Endodermal cell (in vitro differentiated cells): Measurements from ENCODE around the gene RBM22. TPM values are rescaled to one million over a fixed set of nuclear protein-coding genes. Genes with fewer than 3 reads are reported as not detected.

Source experiments
- DNase-seq: peaks from one replicate; pipeline ENCODE4 v3.0.0-alpha.2; 2017
- H3K27ac ChIP-seq: 2 replicates; pipeline ENCODE4 v1.5.1; 2013; ENCODE audit warnings: mild to moderate bottlenecking, low read depth, low read length, moderate library complexity
- H3K27me3 ChIP-seq: 2 replicates; pipeline ENCODE4 v1.6.1; 2013; ENCODE audit warnings: mild to moderate bottlenecking, low read length, moderate library complexity; ENCODE audit not compliant: insufficient read depth, control insufficient read depth, poor library complexity, severe bottlenecking
- H3K36me3 ChIP-seq: 2 replicates; pipeline ENCODE4 v1.7.0; 2013; ENCODE audit warnings: mild to moderate bottlenecking, low read length, moderate library complexity; ENCODE audit not compliant: control insufficient read depth, insufficient read depth
- H3K4me1 ChIP-seq: one replicate; pipeline ENCODE4 v1.7.0; 2013; ENCODE audit warnings: low read length; ENCODE audit not compliant: control insufficient read depth, insufficient read depth
- H3K4me3 ChIP-seq: 2 replicates; pipeline ENCODE4 v1.5.1; 2013; ENCODE audit warnings: mild to moderate bottlenecking, low read length, moderate library complexity
- H3K9ac ChIP-seq: 2 replicates; pipeline ENCODE4 v1.6.1; 2013; ENCODE audit warnings: mild to moderate bottlenecking, low read length, moderate library complexity; ENCODE audit not compliant: poor library complexity, severe bottlenecking; ENCODE audit errors: extremely low read depth
- H3K9me3 ChIP-seq: 2 replicates; pipeline ENCODE4 v1.6.1; 2013; ENCODE audit warnings: mild to moderate bottlenecking, low read length, moderate library complexity; ENCODE audit not compliant: control insufficient read depth
- H3K27ac Mint-ChIP-seq: 2 replicates; pipeline ENCODE4 v1.8.0; 2020; ENCODE audit warnings: mixed read lengths
- H3K27me3 Mint-ChIP-seq: 2 replicates; pipeline ENCODE4 v1.8.0; 2021; ENCODE audit warnings: mild to moderate bottlenecking, mixed read lengths; ENCODE audit not compliant: insufficient read depth
- H3K36me3 Mint-ChIP-seq: 2 replicates; pipeline ENCODE4 v1.8.0; 2020; ENCODE audit warnings: low read depth, mixed read lengths
- H3K4me1 Mint-ChIP-seq: 2 replicates; pipeline ENCODE4 v1.8.0; 2020; ENCODE audit warnings: mixed read lengths
- H3K4me3 Mint-ChIP-seq: 2 replicates; pipeline ENCODE4 v1.8.0; 2020; ENCODE audit warnings: mild to moderate bottlenecking, moderate library complexity, mixed read lengths
- H3K9me3 Mint-ChIP-seq: 2 replicates; pipeline ENCODE4 v1.8.0; 2020; ENCODE audit warnings: mild to moderate bottlenecking, mixed read lengths
- WGBS, 2 experiments: methylation state at CpG; one replicate each; pipeline versions ENCODE4 v1.1.5 to v1.1.7; 2013; ENCODE audit warnings: missing lambda C conversion rate in 2 of 2, mixed read lengths in 1 of 2; ENCODE audit not compliant: insufficient coverage in 1 of 2, insufficient read length in 1 of 2; 5-methylcytosine and 5-hydroxymethylcytosine counted together
- total RNA-seq, 2 donors: library from RNA; stranded (reverse); fragmentation: NEBNext Ultra II Directional in 1 of 2; extraction: Animal tissue kit (Norgen Biotek cat#: 25700) in 1 of 2; gene quantifications; 2 replicates in 1 of 2; 3 replicates in 1 of 2; pipeline ENCODE4 v1.2.1, GENCODE V29; 2021
- TF ChIP-seq, protein P1 (sequence below): fragments of 200-600 bp; sonication (generic); conservative IDR thresholded peaks from 2 replicates; pipeline ENCODE4 v1.5.0; 2021; ENCODE audit warnings: antibody characterized with exemption, mild to moderate bottlenecking

The RBM22 gene
- total RNA-seq, 2 donors from 2014 or later = 42.7 to 44.3 TPM

- H3K4me3 Mint-ChIP-seq = no peak overlapping the region
- Histone ChIP-seq H3K4me1 (no peaks in the 10 kb centered on the region), H3K27ac (no peak overlapping the region), H3K9me3 (peaks cover 19% of the 10 kb centered on the region), H3K27me3 (no peaks in the 10 kb centered on the region), H3K4me3 (no peak overlapping the region), H3K36me3 (peaks cover 82% of the 10 kb centered on the region), H3K9ac (no peak overlapping the region)
- H3K27me3 Mint-ChIP-seq = no peaks in the 10 kb centered on the region
- 97 to 100% methylated on average over 4 to 6 of the region's 6 CpGs for WGBS, 2 experiments
- TF ChIP-seq, protein P1, sequence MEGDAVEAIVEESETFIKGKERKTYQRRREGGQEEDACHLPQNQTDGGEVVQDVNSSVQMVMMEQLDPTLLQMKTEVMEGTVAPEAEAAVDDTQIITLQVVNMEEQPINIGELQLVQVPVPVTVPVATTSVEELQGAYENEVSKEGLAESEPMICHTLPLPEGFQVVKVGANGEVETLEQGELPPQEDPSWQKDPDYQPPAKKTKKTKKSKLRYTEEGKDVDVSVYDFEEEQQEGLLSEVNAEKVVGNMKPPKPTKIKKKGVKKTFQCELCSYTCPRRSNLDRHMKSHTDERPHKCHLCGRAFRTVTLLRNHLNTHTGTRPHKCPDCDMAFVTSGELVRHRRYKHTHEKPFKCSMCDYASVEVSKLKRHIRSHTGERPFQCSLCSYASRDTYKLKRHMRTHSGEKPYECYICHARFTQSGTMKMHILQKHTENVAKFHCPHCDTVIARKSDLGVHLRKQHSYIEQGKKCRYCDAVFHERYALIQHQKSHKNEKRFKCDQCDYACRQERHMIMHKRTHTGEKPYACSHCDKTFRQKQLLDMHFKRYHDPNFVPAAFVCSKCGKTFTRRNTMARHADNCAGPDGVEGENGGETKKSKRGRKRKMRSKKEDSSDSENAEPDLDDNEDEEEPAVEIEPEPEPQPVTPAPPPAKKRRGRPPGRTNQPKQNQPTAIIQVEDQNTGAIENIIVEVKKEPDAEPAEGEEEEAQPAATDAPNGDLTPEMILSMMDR = no peak
- H3K36me3 Mint-ChIP-seq = peaks cover 76% of the 10 kb centered on the region
- no peaks in the 10 kb centered on the region for H3K4me1 Mint-ChIP-seq
- H3K27ac Mint-ChIP-seq = no peak overlapping the region
- H3K9me3 Mint-ChIP-seq = peaks cover 25% of the 10 kb centered on the region
- DNase-seq = no peak
Observed at GRCh38 chr5:150731669-150732242, 30.9 kb upstream of the RBM22 start.

GRCh38 chr5:150729859-150730258 is 29.0 kb upstream of the RBM22 start:
- no peak overlapping the region for H3K4me3 ChIP-seq
- no peak overlapping the region for H3K27ac Mint-ChIP-seq
- peaks cover 82% of the 10 kb centered on the region for H3K36me3 ChIP-seq

DNA sequence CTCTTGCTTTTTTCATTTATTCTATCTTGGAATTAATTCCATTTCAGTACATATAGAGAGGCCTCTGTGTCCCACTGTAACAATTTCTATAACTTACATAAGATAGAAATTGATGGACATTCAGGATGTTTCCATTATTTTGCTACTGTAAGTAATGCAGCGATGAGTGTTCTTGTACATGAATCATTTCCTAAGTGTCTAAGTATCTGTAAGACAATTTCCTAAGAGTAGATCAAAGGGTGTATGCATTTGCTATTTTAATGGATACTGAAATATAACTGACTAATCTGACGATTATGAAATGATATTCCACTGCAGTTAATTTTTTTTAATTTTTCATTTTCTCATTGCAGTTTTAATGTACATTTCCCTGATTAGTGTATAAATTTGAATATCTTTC is 23.0 kb upstream of the RBM22 start:
- no peak overlapping the region for H3K4me3 ChIP-seq
- H3K36me3 ChIP-seq = peaks cover 89% of the 10 kb centered on the region
- no peaks in the 10 kb centered on the region for H3K27me3 ChIP-seq
- Mint-ChIP-seq H3K36me3 (peaks cover 54% of the 10 kb centered on the region), H3K27ac (no peak overlapping the region), H3K9me3 (no peaks in the 10 kb centered on the region), H3K27me3 (no peaks in the 10 kb centered on the region), H3K4me1 (no peaks in the 10 kb centered on the region), H3K4me3 (no peak overlapping the region)
- H3K9me3 ChIP-seq = no peaks in the 10 kb centered on the region
- no peaks in the 10 kb centered on the region for H3K4me1 ChIP-seq
- no peak overlapping the region for H3K9ac ChIP-seq
- TF ChIP-seq, protein P1 = no peak
- H3K27ac ChIP-seq = no peak overlapping the region
- 100% methylated on average over 1 of the region's 2 CpGs; no CpG with 5 or more reads in 1 of the 2 experiments for WGBS, 2 experiments
- DNase-seq = no peak

More at GRCh38 chr5:150729859-150730258, 29.0 kb upstream of the RBM22 start:
- no peak overlapping the region for H3K9ac ChIP-seq
- H3K27me3 ChIP-seq = no peaks in the 10 kb centered on the region
- H3K4me1 ChIP-seq = no peaks in the 10 kb centered on the region
- H3K27me3 Mint-ChIP-seq = no peaks in the 10 kb centered on the region
- TF ChIP-seq, protein P1 = no peak
- 91% methylated on average over 4 of the region's 4 CpGs; no CpG with 5 or more reads in 1 of the 2 experiments for WGBS, 2 experiments
- no peak overlapping the region for H3K27ac ChIP-seq
- peaks cover under 1% of the 10 kb centered on the region for H3K9me3 ChIP-seq
- H3K36me3 Mint-ChIP-seq = peaks cover 58% of the 10 kb centered on the region
- H3K4me3 Mint-ChIP-seq = no peak overlapping the region
- peaks cover 7% of the 10 kb centered on the region for H3K9me3 Mint-ChIP-seq
- no peaks in the 10 kb centered on the region for H3K4me1 Mint-ChIP-seq
- no peak for DNase-seq
